ENCODE measurements around the gene LCP1.
"Not testable (repeated sequence)": the region's sequence is repeated elsewhere in the genome, so short reads cannot be mapped to it uniquely, and the experiment has no call there.

The LCP1 gene

GRCh38 chr13:46182491-46182877 lies 507 bp upstream of the LCP1 start:
- no peak for DNase-seq (ENCODE audit: low spot score)

- DNase-seq (ENCODE audit: low spot score) = no peak
Observed at GRCh38 chr13:46181377-46181839, 569 bp downstream of the LCP1 start.

DNA sequence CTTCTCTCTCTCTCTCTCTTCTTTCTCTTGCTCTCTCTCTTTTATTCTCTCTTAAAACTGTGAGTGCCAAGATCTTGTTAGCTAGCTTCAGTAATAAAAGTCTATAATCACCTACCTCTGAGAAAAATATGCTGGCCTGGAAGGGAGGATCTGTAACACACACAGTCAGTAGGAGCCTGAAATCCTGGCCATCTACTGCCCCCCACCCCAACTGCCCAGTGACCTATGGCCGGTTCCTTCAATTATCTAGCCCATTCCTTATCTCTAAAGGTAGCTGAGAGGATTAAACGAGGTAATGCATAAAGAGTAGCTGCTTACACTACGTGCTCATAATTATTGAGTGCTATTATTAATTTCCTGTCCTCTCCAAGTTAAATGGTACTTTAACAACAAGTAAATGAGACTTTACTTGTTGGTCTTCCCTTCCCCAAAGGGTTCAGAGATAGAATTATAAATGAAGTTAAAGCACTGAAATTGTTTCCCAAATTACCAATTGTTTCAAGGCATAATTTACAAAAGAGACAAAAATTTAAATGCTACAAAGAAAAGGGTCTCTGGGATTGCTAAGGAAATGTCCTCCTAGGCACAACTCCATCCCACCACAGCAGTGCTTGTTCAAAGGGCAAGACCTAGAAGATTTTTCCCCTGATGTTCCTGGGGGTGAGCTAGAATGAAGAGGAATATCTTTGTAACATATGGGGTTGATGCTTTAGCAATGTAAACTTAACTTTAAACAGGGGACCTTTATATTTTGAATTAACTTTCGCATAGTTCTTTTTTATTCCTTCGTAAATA lies 1.8 kb downstream of the LCP1 start:
- DNase-seq (ENCODE audit: low spot score) = no peak

DNA sequence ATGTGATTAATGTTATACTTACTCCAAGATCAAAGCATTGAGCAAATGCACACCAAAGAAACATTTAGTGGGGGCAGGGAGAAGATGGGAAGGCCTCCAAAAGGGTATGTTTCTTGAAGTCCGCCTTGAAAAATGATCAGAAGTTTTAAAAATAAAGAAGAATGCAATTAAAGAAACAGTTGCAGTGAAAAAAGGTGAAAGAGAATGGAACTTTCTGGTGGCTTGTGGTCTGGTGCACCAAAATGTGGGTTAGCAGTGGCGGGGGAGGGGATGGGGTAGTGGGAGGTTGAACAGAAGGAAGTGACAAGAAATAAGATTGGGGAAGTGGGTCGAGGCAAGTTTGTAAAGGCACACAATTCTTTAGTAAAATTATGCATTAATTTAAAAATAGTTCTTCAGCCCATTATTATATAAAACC lies 2.5 kb downstream of the LCP1 start:
- no peak for DNase-seq (ENCODE audit: low spot score)

DNA sequence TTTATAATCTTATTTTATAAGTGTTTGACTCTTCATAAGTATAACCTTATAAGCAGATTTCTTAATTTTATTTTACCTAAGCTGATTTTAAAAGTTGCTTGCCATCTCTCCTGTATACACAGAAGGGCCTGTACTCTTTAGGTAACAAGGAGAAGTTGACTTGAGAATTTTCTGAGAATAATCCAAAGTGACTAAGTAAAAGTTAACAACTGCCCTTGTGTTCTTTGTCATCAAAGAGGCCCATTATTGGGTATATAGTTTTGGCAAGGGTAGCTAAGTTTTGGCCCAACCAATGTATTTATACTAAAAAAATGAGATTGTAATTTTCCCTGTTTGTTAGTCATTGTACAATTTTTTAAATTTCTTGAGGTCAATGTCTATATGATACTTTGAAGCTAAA lies 3.2 kb downstream of the LCP1 start:
- DNase-seq (ENCODE audit: low spot score) = no peak

GRCh38 chr13:46178143-46178542 lies 3.8 kb downstream of the LCP1 start:
- no peak for DNase-seq (ENCODE audit: low spot score)

DNA sequence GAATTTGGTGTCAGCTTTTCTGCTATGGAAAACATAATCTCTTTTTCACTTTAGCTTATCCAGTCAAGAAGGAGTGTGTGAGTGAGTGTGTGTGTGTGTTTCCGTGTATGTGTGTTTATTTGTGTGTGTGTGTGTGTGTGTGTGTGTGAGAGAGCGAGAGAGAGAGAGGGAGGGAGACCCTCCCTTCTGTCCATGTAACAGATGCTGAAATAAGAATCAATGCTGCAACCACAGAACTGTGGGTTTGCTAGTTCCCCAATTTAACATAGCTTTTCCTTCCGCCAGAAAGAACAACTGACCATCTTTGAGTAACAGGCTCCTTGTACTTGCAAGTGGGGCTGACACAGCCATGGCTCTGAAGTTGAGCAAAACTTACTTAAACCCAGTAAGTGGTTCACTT lies 5.2 kb downstream of the LCP1 start:
- DNase-seq (ENCODE audit: low spot score) = no peak

GRCh38 chr13:46173656-46174055 lies 8.3 kb downstream of the LCP1 start:
- no peak for DNase-seq (ENCODE audit: low spot score)

GRCh38 chr13:46172531-46172991 lies 9.4 kb downstream of the LCP1 start:
- no peak for DNase-seq (ENCODE audit: low spot score)

GRCh38 chr13:46171739-46172138 lies 10.2 kb downstream of the LCP1 start:
- no peak for DNase-seq (ENCODE audit: low spot score)

DNA sequence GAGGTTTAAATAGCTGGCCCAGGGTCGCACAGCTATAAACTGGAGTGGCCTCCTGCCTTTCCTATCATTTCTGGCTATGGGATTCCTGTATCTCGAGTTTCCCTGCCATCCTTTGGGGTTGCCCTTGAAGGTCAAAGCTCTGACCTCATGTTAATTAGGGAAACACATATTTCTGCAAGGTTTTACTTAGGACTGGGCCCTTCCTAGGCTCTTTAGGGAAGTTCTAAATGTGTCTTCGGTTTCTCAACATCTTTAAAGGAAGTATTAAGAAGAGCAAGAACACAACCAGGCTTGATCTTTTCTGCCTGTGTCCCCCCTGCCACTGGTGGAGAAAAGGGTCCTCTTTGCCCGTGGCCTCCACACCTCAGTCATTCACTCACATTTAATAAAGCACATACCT lies 10.8 kb downstream of the LCP1 start:
- no peak for DNase-seq (ENCODE audit: low spot score)

DNA sequence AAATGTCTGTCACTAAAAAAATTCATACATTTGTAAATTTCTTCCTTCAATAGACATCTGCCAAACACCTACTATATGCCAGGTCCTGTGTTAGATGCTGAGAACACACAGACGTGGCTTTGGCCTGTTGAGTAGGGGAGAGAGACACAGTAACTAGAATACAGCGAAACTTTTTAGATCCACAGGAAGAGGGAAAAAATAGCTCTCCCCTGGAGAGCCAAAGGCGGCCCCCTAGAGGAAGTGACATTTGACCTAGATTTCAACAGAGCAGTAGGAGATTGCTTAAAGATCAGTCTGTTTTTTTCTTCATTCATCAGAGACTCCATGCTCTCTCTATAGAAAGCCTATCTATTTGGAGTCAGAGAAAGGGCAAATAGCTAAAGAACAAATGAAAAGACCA lies 11.3 kb downstream of the LCP1 start:
- DNase-seq (ENCODE audit: low spot score) = no peak

- no peak for DNase-seq (ENCODE audit: low spot score)
Observed at GRCh38 chr13:46170268-46170667, 11.7 kb downstream of the LCP1 start.

DNA sequence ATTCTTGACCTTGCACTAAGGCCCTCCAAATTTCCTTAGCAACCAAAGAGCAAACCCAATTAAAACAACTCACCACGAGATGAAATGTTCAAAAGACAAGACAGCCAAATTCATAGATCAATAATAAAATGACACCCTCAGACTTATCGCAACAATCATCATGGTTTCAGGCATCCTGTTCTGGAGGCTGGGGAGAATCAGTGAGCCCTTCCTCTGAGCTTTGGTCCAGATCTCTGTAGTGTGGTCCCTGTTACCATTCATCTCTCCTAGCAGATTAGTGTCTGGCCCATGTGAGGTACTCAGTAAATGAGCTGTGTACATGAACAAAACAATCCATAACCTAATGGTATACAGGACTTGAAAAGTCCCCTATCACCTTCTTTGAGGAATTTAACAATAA lies 12.2 kb downstream of the LCP1 start:
- no peak for DNase-seq (ENCODE audit: low spot score)

GRCh38 chr13:46168783-46169182 lies 13.2 kb downstream of the LCP1 start:
- no peak for DNase-seq (ENCODE audit: low spot score)

- no peak for DNase-seq (ENCODE audit: low spot score)
Observed at GRCh38 chr13:46168341-46168740, 13.6 kb downstream of the LCP1 start.

DNA sequence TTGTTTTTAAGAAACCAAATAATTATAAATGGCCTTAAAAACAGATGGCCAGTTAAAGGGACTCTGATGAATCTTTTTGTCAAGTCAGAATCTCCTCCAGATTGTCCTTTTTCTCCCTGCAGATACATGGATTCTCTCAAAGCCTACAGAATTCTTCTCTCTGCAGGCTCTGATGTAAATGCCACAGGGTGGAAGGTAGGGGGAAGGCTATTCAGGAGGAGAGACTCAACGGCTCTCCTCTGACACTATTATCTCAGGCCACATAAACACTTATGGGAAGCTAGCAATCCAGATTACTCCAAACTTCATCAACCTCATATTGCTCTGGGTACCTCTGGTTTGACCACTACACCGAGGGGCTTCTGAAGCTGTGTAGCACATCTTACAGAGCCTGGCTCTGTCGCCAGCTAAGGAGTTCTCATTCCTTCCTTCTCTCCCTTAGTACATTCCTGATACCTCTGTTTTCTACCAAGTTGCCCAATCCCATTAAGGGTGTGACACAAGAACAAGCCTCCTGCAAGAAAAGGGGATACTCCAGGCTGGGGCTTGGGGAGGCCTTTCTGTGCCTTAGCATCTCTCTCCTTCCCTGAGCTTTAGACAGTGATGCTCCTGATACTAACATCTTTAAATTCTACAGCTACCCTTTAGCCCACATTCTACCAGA lies 14.9 kb downstream of the LCP1 start:
- no peak for DNase-seq (ENCODE audit: low spot score)

GRCh38 chr13:46166224-46166584 lies 15.8 kb downstream of the LCP1 start:
- DNase-seq (ENCODE audit: low spot score) = no peak

DNA sequence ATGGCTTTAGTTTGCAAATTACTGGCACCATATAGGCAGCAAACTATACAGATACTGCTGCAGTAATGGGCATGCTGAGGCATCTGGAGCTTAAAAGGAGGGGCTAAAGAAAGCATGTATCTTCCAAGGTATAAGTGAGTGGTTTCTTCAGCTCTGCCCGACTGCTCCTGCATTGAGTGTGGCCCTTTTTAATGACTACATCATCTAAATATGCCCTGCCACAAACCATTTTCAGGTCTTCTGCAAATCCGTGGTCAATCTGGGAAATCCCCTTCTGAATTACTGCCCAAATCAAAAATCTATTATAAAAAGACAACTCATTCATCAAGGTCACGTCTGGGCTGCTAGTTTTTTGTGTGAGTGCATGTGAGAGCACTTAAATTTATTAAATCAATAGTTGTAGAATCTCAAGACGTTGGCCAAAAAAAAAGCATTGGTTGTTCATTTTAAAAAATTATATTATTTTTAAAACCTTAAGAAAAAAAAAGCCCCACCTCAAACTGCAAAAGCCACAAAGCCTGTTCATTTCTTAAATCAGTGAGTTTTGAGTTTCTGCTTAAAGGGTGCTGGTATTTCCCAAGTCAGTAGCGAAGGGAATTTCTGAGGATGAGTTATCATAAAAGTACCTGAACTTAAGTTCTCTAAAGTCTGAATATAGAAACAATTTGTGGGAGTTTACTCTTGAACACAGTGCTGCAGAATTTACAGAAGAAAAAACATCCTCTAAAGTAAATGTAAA lies 16.3 kb downstream of the LCP1 start:
- DNase-seq (ENCODE audit: low spot score) = no peak

- DNase-seq (ENCODE audit: low spot score) = no peak
Observed at GRCh38 chr13:46164661-46165060, 17.3 kb downstream of the LCP1 start.

DNA sequence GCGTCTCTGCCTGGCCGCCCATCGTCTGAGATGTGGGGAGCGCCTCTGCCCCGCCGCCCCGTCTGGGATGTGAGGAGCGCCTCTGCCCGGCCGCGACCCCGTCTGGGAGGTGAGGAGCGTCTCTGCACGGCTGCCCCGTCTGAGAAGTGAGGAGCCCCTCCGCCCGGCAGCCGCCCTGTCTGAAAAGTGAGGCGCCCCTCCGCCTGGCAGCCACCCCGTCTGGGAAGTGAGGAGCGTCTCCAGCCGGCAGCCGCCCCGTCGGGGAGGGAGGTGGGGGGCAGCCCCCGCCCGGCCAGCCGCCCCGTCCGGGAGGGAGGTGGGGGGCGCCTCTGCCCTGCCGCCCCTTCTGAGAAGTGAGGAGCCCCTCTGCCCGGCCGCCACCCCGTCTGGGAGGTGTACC lies 19.2 kb downstream of the LCP1 start:
- DNase-seq (ENCODE audit: low spot score) = not testable (repeated sequence)

DNA sequence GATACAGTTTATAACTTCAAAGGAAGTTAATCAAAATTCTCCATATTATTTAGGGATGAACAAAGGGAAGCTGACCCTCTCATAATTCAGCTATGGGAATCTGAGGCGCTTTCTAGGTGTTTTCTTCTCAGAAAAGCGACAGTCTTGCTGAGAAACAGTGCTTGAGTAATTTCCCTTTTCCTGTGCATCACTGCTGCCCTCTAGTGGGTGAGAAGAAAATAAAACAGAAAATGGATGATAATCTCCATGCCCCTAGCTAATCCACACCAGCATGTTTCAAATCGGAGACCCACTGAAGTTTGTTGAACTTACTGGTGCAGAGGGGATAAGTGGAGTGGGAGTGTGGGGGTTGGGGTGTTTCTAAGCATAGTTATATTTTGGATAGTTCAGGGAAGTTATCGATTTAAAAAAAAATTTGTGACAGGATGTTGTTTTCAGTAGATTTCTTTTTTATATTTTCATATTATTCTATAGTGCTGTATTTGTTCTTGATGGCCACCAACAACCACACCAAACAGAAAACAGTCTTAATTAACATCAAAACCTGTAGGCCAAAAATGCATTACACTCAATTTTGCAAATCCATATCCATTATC lies 21.4 kb downstream of the LCP1 start:
- peak; percentile 65 for DNase-seq (ENCODE audit: low spot score)

DNA sequence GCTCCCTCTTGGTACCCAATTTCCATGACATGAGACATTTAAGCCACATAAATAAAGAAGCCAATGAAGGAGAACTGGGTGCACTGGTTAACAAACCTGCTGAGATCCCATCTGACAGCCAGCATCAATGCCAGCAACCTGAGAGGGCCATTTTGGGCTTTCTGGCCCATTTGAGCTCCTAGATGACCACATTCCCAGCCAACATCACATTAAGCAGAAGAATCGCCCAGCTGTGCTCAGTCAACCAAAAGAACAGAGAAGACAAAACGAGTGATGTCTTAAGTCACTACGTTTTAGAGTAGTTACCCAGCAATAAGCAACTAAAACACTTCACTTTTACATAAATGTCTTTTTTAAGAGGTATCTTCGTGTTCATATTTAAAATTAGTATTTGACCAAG lies 21.9 kb downstream of the LCP1 start:
- DNase-seq (ENCODE audit: low spot score) = no peak

All from kidney capillary endothelial cell (primary cell).